HG02610 (cell line): ENCODE results near the gene TMEM273.

Experiments
- ATAC-seq: cut with Tn5 transposase; IDR thresholded peaks from one replicate; pipeline ENCODE4 v1.9.1; 2021; ENCODE audit warnings: mild to moderate bottlenecking, moderate library complexity; ENCODE audit not compliant: unreplicated experiment

The TMEM273 gene

GRCh38 chr10:49165821-49166483, 22.2 kb downstream of the TMEM273 start:
- no peak for ATAC-seq

GRCh38 chr10:49165259-49165658, 22.9 kb downstream of the TMEM273 start:
- no peak for ATAC-seq

GRCh38 chr10:49164559-49165188, 23.5 kb downstream of the TMEM273 start:
- peak; percentile 71 for ATAC-seq

GRCh38 chr10:49163741-49164140, 24.4 kb downstream of the TMEM273 start:
- no peak for ATAC-seq

- no peak for ATAC-seq
Measured at GRCh38 chr10:49162761-49163310, 25.4 kb downstream of the TMEM273 start.

- no peak for ATAC-seq
Measured at GRCh38 chr10:49162063-49162462, 26.1 kb downstream of the TMEM273 start.

GRCh38 chr10:49161411-49161997, 26.7 kb downstream of the TMEM273 start:
- ATAC-seq, result no peak

GRCh38 chr10:49160814-49161213, 27.4 kb downstream of the TMEM273 start:
- ATAC-seq, result no peak

- no peak for ATAC-seq
Measured at GRCh38 chr10:49160110-49160509, 28.1 kb downstream of the TMEM273 start.

GRCh38 chr10:49158915-49159314, 29.3 kb downstream of the TMEM273 start:
- no peak for ATAC-seq

- no peak for ATAC-seq
Measured at GRCh38 chr10:49158404-49158803, 29.8 kb downstream of the TMEM273 start.

GRCh38 chr10:49157229-49157628, 31.0 kb downstream of the TMEM273 start:
- ATAC-seq, result no peak

- no peak for ATAC-seq
Measured at GRCh38 chr10:49154641-49155040, 33.5 kb downstream of the TMEM273 start.

GRCh38 chr10:49153971-49154370, 34.2 kb downstream of the TMEM273 start:
- ATAC-seq, result no peak

GRCh38 chr10:49153115-49153514, 35.1 kb downstream of the TMEM273 start:
- no peak for ATAC-seq

GRCh38 chr10:49152663-49153062, 35.5 kb downstream of the TMEM273 start:
- ATAC-seq, result no peak

GRCh38 chr10:49152037-49152436, 36.2 kb downstream of the TMEM273 start:
- no peak for ATAC-seq

GRCh38 chr10:49151481-49151880, 36.7 kb downstream of the TMEM273 start:
- no peak for ATAC-seq

GRCh38 chr10:49151025-49151445, 37.2 kb downstream of the TMEM273 start:
- no peak for ATAC-seq

- ATAC-seq, result no peak
Measured at GRCh38 chr10:49150426-49150825, 37.8 kb downstream of the TMEM273 start.

GRCh38 chr10:49149881-49150280, 38.3 kb downstream of the TMEM273 start:
- ATAC-seq, result no peak
